KBM-7 (cell line): ENCODE data around the gene GOLT1A.
A peak's percentile ranks its signal among the peaks of the same experiment; 100 is the strongest.

Experiments used
- DNase-seq: peaks from one replicate; pipeline ENCODE4 v3.0.0-alpha.2; 2015
- in situ Hi-C: fragments of 300-500 bp; cut with MboI; formaldehyde crosslinking; loops from 2 replicates; pipeline ENCODE4 v1.14.3; 2020; ENCODE audit warnings: low sequenced_read_pairs, low pct_unique_long_range_greater_than_20kb, mixed read lengths

GOLT1A gene

GRCh38 chr1:204213668-204214662, at the start of gene GOLT1A:
TSS of gene GOLT1A (minus strand) at chr1:204213988. CDS start at chr1:204213906, 82 bp downstream.
- in situ Hi-C loops: no loop called here
- peak; percentile 51 for DNase-seq

GRCh38 chr1:204263254-204263910, 49.6 kb upstream of the GOLT1A start:
- in situ Hi-C loops: no loop called here
- no peak for DNase-seq

- no peak for DNase-seq
- in situ Hi-C loops: no loop called here
Observed at GRCh38 chr1:204262506-204263253, 48.9 kb upstream of the GOLT1A start.

- in situ Hi-C loops: no loop called here
- DNase-seq: no peak
Observed at GRCh38 chr1:204261746-204262505, 48.1 kb upstream of the GOLT1A start.

- no peak for DNase-seq
- in situ Hi-C loops: no loop called here
Observed at GRCh38 chr1:204261266-204261665, 47.5 kb upstream of the GOLT1A start.

- no peak for DNase-seq
- in situ Hi-C loops: no loop called here
Observed at GRCh38 chr1:204260601-204261197, 46.9 kb upstream of the GOLT1A start.

GRCh38 chr1:204259782-204260181, 46.0 kb upstream of the GOLT1A start:
- in situ Hi-C loops: no loop called here
- no peak for DNase-seq

- DNase-seq: no peak
- in situ Hi-C loops: no loop called here
Observed at GRCh38 chr1:204259196-204259595, 45.4 kb upstream of the GOLT1A start.

GRCh38 chr1:204258213-204259115, 44.7 kb upstream of the GOLT1A start:
- DNase-seq: peak; percentile 47
- in situ Hi-C loops: no loop called here

GRCh38 chr1:204257446-204257845, 43.7 kb upstream of the GOLT1A start:
- DNase-seq: no peak
- in situ Hi-C loops: no loop called here

- DNase-seq: no peak
- in situ Hi-C loops: no loop called here
Observed at GRCh38 chr1:204256531-204256930, 42.7 kb upstream of the GOLT1A start.

- no peak for DNase-seq
- in situ Hi-C loops: no loop called here
Observed at GRCh38 chr1:204255966-204256365, 42.2 kb upstream of the GOLT1A start.

- no peak for DNase-seq
- in situ Hi-C loops: no loop called here
Observed at GRCh38 chr1:204255225-204255624, 41.4 kb upstream of the GOLT1A start.

GRCh38 chr1:204254031-204254661, 40.4 kb upstream of the GOLT1A start:
- DNase-seq: no peak
- in situ Hi-C loops: no loop called here

GRCh38 chr1:204251926-204252689, 38.3 kb upstream of the GOLT1A start:
- DNase-seq: no peak
- in situ Hi-C loops: no loop called here

GRCh38 chr1:204251286-204251685, 37.5 kb upstream of the GOLT1A start:
- in situ Hi-C loops: no loop called here
- no peak for DNase-seq
